ENCODE measurements around the gene AP3B1. TPM values are rescaled to one million over a fixed set of nuclear protein-coding genes. Genes with fewer than 3 reads are reported as not detected.

Gene AP3B1
- total RNA-seq, 6 experiments from 2014 or later = 51.8 to 66.8 (median 56.6) TPM

DNA sequence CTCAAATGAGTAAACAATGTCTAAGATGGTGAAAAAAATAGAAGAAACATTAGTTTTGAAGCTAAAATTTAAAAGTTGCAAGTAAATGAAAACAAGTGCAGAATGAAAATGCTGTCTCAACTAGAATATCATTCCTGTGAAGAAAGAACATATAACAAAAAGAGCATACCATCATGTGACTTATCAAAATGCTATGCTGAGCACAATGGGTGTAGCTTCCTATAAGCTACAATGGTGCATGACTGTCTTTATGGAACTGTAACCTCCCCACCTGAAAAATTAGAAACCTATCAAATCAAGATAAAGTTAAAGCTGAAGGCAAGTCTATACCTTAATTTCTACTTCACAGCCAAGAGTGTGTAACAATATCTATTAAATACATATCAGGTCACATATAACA lies 192.0 kb downstream of the AP3B1 start:
- peaks cover 9% of the 10 kb centered on the region for H3K4me1 Mint-ChIP-seq (ENCODE audit: low read depth)
- DNase-seq = no peak
- H3K36me3 Mint-ChIP-seq (ENCODE audit: low read depth) = peaks cover 22% of the 10 kb centered on the region
- H3K27ac Mint-ChIP-seq = no peak overlapping the region
- no peaks in the 10 kb centered on the region for H3K9me3 Mint-ChIP-seq
- TF ChIP-seq, protein P1, sequence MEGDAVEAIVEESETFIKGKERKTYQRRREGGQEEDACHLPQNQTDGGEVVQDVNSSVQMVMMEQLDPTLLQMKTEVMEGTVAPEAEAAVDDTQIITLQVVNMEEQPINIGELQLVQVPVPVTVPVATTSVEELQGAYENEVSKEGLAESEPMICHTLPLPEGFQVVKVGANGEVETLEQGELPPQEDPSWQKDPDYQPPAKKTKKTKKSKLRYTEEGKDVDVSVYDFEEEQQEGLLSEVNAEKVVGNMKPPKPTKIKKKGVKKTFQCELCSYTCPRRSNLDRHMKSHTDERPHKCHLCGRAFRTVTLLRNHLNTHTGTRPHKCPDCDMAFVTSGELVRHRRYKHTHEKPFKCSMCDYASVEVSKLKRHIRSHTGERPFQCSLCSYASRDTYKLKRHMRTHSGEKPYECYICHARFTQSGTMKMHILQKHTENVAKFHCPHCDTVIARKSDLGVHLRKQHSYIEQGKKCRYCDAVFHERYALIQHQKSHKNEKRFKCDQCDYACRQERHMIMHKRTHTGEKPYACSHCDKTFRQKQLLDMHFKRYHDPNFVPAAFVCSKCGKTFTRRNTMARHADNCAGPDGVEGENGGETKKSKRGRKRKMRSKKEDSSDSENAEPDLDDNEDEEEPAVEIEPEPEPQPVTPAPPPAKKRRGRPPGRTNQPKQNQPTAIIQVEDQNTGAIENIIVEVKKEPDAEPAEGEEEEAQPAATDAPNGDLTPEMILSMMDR (IDR thresholded peaks at IDR 0.05) = no peak
- H3K4me3 Mint-ChIP-seq = no peak overlapping the region
- peaks cover 2% of the 10 kb centered on the region; the same call in 1 of the 2 replicates for H3K27me3 Mint-ChIP-seq (ENCODE audit: insufficient read depth)

DNA sequence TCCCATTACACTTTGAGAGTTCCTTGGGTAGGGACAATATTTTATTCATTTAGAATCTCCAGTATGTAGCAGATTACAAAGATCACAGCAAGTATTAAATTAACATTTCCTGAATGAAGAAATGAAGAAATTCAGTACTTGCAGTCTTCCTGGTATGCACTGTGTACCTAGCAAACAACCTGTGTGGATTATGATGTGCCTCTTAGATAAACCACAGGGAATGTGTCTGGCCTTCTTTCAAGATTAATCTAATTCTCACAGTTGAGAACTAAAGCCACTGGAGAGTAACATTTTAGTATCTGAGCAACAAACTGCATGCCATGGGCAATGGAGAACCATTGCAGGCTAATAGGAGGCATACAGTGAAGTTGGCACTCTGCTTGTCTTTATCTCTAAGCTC lies 199.4 kb downstream of the AP3B1 start:
- peaks cover 15% of the 10 kb centered on the region; the same call in 1 of the 2 replicates for H3K36me3 Mint-ChIP-seq (ENCODE audit: low read depth)
- no peak for DNase-seq
- 0 out of 2 replicates have a peak, but pooled peaks cover 5% of the 10 kb centered on the region for H3K9me3 Mint-ChIP-seq
- H3K27ac Mint-ChIP-seq = no peak overlapping the region
- no peak overlapping the region for H3K4me3 Mint-ChIP-seq
- H3K27me3 Mint-ChIP-seq (ENCODE audit: insufficient read depth) = no peaks in the 10 kb centered on the region
- no peaks in the 10 kb centered on the region for H3K4me1 Mint-ChIP-seq (ENCODE audit: low read depth)
- TF ChIP-seq, protein P1 (IDR thresholded peaks at IDR 0.05) = no peak

DNA sequence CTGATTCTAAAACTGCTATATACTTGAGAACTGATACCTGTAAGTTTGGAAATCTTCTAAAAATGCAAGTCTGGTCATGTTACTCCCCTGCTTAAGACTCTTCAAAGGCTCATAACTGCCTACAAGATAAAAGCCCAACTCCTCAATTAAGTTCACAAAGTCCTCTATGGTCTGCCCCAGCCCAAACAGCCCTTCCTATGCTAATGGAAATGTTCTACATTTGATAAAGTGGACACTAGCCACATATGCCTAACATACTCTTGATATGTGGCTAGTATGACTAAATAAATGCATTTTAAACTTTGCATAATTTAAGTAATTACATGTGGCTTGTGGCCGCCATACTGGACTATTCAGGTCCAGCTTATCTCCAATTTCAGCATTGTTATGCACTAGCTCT lies 204.5 kb downstream of the AP3B1 start:
- no peak overlapping the region for H3K4me3 Mint-ChIP-seq
- no peaks in the 10 kb centered on the region for H3K9me3 Mint-ChIP-seq
- H3K27me3 Mint-ChIP-seq (ENCODE audit: insufficient read depth) = no peaks in the 10 kb centered on the region
- DNase-seq = no peak
- peaks cover 6% of the 10 kb centered on the region; the same call in 1 of the 2 replicates for H3K4me1 Mint-ChIP-seq (ENCODE audit: low read depth)
- H3K36me3 Mint-ChIP-seq (ENCODE audit: low read depth) = peaks cover 6% of the 10 kb centered on the region
- no peak overlapping the region for H3K27ac Mint-ChIP-seq
- TF ChIP-seq, protein P1 (IDR thresholded peaks at IDR 0.05) = no peak

DNA sequence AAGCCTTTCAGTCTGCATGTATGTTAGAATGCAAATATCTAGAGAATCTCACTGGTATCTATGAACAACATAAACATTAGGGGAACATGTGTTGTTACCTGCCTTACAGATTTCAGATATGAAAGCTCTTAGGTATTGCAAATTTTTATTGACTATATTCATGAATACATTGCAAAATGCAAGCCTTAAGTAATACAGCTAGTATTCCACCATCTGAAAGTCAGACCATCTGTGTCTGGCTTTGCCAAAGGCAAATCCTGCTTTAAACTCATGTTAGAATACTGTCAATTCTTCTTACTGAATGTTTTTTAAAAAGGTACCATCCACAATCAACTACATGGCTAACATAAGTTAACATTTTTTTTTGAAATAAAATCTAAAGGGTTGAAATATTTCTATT lies 215.6 kb downstream of the AP3B1 start:
- peaks cover 6% of the 10 kb centered on the region; the same call in 1 of the 2 replicates for H3K36me3 Mint-ChIP-seq (ENCODE audit: low read depth)

DNA sequence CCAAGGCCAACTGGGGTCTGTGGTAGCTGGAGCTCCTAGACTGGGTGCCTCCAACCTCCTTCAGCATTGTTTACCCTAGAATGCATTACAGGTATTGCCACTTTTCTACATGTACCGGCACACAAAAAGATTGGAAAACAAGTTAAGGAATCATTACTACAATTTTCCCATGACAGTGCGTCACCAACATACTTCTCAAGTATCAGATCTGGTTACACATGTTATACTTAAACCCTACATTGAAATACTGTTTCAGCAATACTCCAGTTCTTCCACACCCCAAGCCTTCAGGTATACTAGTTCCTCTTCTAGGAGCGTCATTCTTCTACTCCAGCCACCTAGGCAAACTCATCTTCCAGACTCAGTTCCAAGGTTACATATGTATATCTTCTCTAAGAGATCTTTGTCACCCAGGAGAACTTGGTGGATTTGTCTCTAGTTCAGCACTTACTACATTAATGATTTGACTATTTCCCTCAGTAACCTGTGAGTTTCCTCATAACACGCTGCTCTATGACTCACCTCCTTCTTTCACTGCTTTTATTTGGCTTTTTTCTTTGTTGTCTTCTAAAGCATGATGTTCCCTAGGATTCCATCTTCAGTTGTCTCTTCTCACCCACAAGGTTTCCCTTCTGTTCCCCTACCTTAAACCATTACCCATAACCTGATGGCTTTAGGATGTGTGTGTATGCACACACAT lies 217.0 kb downstream of the AP3B1 start:
- H3K4me1 Mint-ChIP-seq (ENCODE audit: low read depth) = no peaks in the 10 kb centered on the region
- TF ChIP-seq, protein P1 (IDR thresholded peaks at IDR 0.05) = no peak
- no peak overlapping the region for H3K4me3 Mint-ChIP-seq
- no peak for DNase-seq
- H3K9me3 Mint-ChIP-seq = no peaks in the 10 kb centered on the region
- H3K27me3 Mint-ChIP-seq (ENCODE audit: insufficient read depth) = peaks cover 2% of the 10 kb centered on the region; the same call in 1 of the 2 replicates
- H3K36me3 Mint-ChIP-seq (ENCODE audit: low read depth) = peaks cover 6% of the 10 kb centered on the region; the same call in 1 of the 2 replicates
- no peak overlapping the region for H3K27ac Mint-ChIP-seq

More for the DNA sequence above, 215.6 kb downstream of the AP3B1 start:
- TF ChIP-seq, protein P1 (IDR thresholded peaks at IDR 0.05) = no peak
- Mint-ChIP-seq H3K27ac (no peak overlapping the region), H3K4me1 (ENCODE audit: low read depth) (no peaks in the 10 kb centered on the region), H3K27me3 (ENCODE audit: insufficient read depth) (peaks cover 2% of the 10 kb centered on the region; the same call in 1 of the 2 replicates), H3K4me3 (no peak overlapping the region), H3K9me3 (no peaks in the 10 kb centered on the region)
- DNase-seq = no peak

All from HFFc6 (cell line).